K562 (cell line): ENCODE results near the gene ELAVL3. TPM values are rescaled to one million over a fixed set of nuclear protein-coding genes. Genes with fewer than 3 reads are reported as not detected.

Experiments
- ATAC-seq: fragments of 200-7000 bp; cut with Tn5 transposase; 3 replicates; pipeline ENCODE4 v1.9.1; 2020; ENCODE audit warnings: moderate library complexity
- BruUV-seq: library from RNA; stranded (reverse); fragments of 400-500 nt; replicated peaks from 2 replicates; lab custom pipeline; 2021; lab: Mats Ljungman, UMichigan
- CTCF ChIA-PET: fragments of 300-600 bp; formaldehyde crosslinking; extraction: SDS; loops from one replicate; lab custom pipeline; 2021; ENCODE audit warnings: low intra/inter-chr PET ratio; lab: Yijun Ruan, JAX
- POLR2A ChIA-PET: fragments of 300-600, 350-650 bp; sonication (Branson Sonifier 250); formaldehyde crosslinking; extraction: SDS; loops from one replicate; lab custom pipeline; 2021; ENCODE audit warnings: antibody characterized with exemption, inconsistent platforms; lab: Yijun Ruan, JAX
- DNase-seq, 4 experiments: peaks; one replicate each; pipeline versions ENCODE4 v3.0.0 to v3.0.0-alpha.2; 2011 to 2018; ENCODE audit warnings: low spot score in 3 of 4, mixed read lengths in 3 of 4; ENCODE audit errors: extremely low read depth in 1 of 4
- FAIRE-seq: peaks from 2 replicates; lab custom pipeline; 2011; peaks lifted over from hg19 to GRCh38; lab: Jason Lieb, UNC
- H2AFZ ChIP-seq: 2 replicates; pipeline ENCODE4 v1.6.0; 2011; ENCODE audit warnings: low read depth, low read length, control low read depth, inconsistent platforms
- H3K27ac ChIP-seq: fragments of 200-600 bp; 3 replicates; pipeline ENCODE4 v1.8.0; 2011; ENCODE audit warnings: low read depth, mild to moderate bottlenecking, control low read depth, inconsistent platforms, low read length, moderate library complexity, mixed read lengths; ENCODE audit errors: extremely low read depth
- H3K27me3 ChIP-seq, 2 experiments: fragments of 300-600 bp in 1 of 2; 2 replicates in 1 of 2; 3 replicates in 1 of 2; pipeline versions ENCODE4 v1.6.0 to v1.8.0; 2011; ENCODE audit warnings: inconsistent platforms in 2 of 2, low read length in 2 of 2, mild to moderate bottlenecking in 1 of 2, mixed read lengths in 1 of 2, moderate library complexity in 1 of 2; ENCODE audit not compliant: control insufficient read depth in 2 of 2, insufficient read depth in 2 of 2
- H3K36me3 ChIP-seq: fragments of 300-600 bp; 3 replicates; pipeline ENCODE4 v1.8.0; 2011; ENCODE audit warnings: mild to moderate bottlenecking, low read length, inconsistent platforms; ENCODE audit not compliant: control insufficient read depth, insufficient read depth
- H3K4me1 ChIP-seq, 2 experiments: fragments of 200-600 bp in 1 of 2; replicated peaks in 1 of 2; 2 replicates in 1 of 2; 3 replicates in 1 of 2; pipeline versions ENCODE4 v1.5.1 to v1.8.0; 2011; ENCODE audit warnings: inconsistent platforms in 2 of 2, low read length in 2 of 2, mild to moderate bottlenecking in 1 of 2, mixed read lengths in 1 of 2, moderate library complexity in 1 of 2; ENCODE audit not compliant: control insufficient read depth in 2 of 2, insufficient read depth in 2 of 2
- H3K4me2 ChIP-seq: 2 replicates; pipeline ENCODE4 v1.6.1; 2011; ENCODE audit warnings: low read length, control low read depth, inconsistent platforms, mixed read lengths; ENCODE audit not compliant: insufficient read depth
- H3K4me3 ChIP-seq: fragments of 200-600 bp; sonication (generic), shearing (Covaris generic); 2 replicates; pipeline ENCODE4 v1.5.1; 2016; ENCODE audit warnings: control low read depth, inconsistent platforms
- H3K79me2 ChIP-seq: fragments of 200-600 bp; 3 replicates; pipeline ENCODE4 v1.8.0; 2011; ENCODE audit warnings: low read length, inconsistent platforms; ENCODE audit not compliant: control insufficient read depth, insufficient read depth
- H3K9ac ChIP-seq, 2 experiments: 2 replicates each; pipeline versions ENCODE4 v1.6.0 to v1.6.1; 2011; ENCODE audit warnings: low read depth in 2 of 2, low read length in 2 of 2, control low read depth in 1 of 2, inconsistent platforms in 1 of 2, mild to moderate bottlenecking in 1 of 2, mixed read lengths in 1 of 2; ENCODE audit not compliant: insufficient read depth in 1 of 2
- H3K9me1 ChIP-seq: one replicate; pipeline ENCODE4 v1.6.0; 2011; ENCODE audit warnings: inconsistent platforms, mild to moderate bottlenecking, low read length, moderate library complexity; ENCODE audit not compliant: control insufficient read depth, insufficient read depth
- H3K9me3 ChIP-seq: replicated peaks from 2 replicates; pipeline ENCODE4 v1.5.1; 2011; ENCODE audit warnings: low read depth, low read length, inconsistent platforms; ENCODE audit not compliant: control insufficient read depth, insufficient read depth
- H4K20me1 ChIP-seq: replicated peaks from 2 replicates; pipeline ENCODE4 v1.6.1; 2011; ENCODE audit warnings: low read length, inconsistent platforms, mixed read lengths; ENCODE audit not compliant: control insufficient read depth, insufficient read depth
- ARID1B ChIP-seq: fragments of 450-650 bp; IDR thresholded peaks from 2 replicates; pipeline ENCODE4 v1.6.1; 2016; ENCODE audit warnings: antibody characterized with exemption, mild to moderate bottlenecking, inconsistent platforms
- BACH1 ChIP-seq: fragments of 200-800 bp; sonication (Bioruptor generic); IDR thresholded peaks from 2 replicates; pipeline ENCODE4 v1.6.1; 2016; ENCODE audit warnings: missing genetic modification characterization, missing compliant biosample characterization
- ETS2 ChIP-seq: IDR thresholded peaks from 2 replicates; pipeline ENCODE4 v1.6.1; 2016; ENCODE audit warnings: borderline replicate concordance, missing genetic modification characterization, mild to moderate bottlenecking, moderate library complexity, missing compliant biosample characterization; ENCODE audit not compliant: poor library complexity, severe bottlenecking
- FOXJ3 ChIP-seq: sonication (generic); formaldehyde crosslinking; IDR thresholded peaks from 2 replicates; pipeline ENCODE4 v1.4.0; 2020; ENCODE audit warnings: mild to moderate bottlenecking, missing genetic modification reagents
- FOXP1 ChIP-seq: sonication (generic); formaldehyde crosslinking; IDR thresholded peaks from 2 replicates; pipeline ENCODE4 v1.8.0; 2022; ENCODE audit warnings: mild to moderate bottlenecking, missing genetic modification reagents
- HDAC6 ChIP-seq: IDR thresholded peaks from 2 replicates; pipeline ENCODE4 v1.6.1; 2012; ENCODE audit warnings: low read depth, mild to moderate bottlenecking, control low read depth, inconsistent platforms, low read length, moderate library complexity
- KDM1A ChIP-seq, 2 experiments: fragments of 450-650 bp; IDR thresholded peaks; 2 replicates each; pipeline ENCODE4 v1.6.1; 2016; ENCODE audit warnings: mild to moderate bottlenecking in 2 of 2
- KDM5B ChIP-seq: fragments of 200-600 bp; sonication (generic); IDR thresholded peaks from 2 replicates; pipeline ENCODE4 v1.6.1; 2012; ENCODE audit warnings: low read depth, mild to moderate bottlenecking, moderate library complexity, low read length, control low read depth, inconsistent platforms; ENCODE audit not compliant: insufficient replicate concordance
- KLF10 ChIP-seq: fragments of 250-450 bp; sonication (Bioruptor Pico); IDR thresholded peaks from 2 replicates; pipeline ENCODE4 v1.6.1; 2021; ENCODE audit warnings: matching md5 sums
- NFIX ChIP-seq: fragments of 250-450 bp; sonication (Bioruptor Pico); IDR thresholded peaks from 2 replicates; pipeline ENCODE4 v1.4.0; 2020; ENCODE audit warnings: low read depth, mild to moderate bottlenecking, moderate library complexity
- NR1H2 ChIP-seq: sonication (generic); formaldehyde crosslinking; IDR thresholded peaks from 2 replicates; pipeline ENCODE4 v1.4.0; 2020; ENCODE audit warnings: mild to moderate bottlenecking, missing genetic modification reagents
- PHF21A ChIP-seq: fragments of 450-650 bp; IDR thresholded peaks from 2 replicates; pipeline ENCODE4 v1.6.1; 2017; ENCODE audit warnings: low read depth, borderline replicate concordance
- POLR2G ChIP-seq: fragments of 200-400 bp; formaldehyde crosslinking; IDR thresholded peaks from 2 replicates; pipeline ENCODE4 v1.6.1; 2017; ENCODE audit warnings: low read depth, mild to moderate bottlenecking, antibody characterized with exemption, low read length, moderate library complexity
- TCF7 ChIP-seq: sonication (generic); IDR thresholded peaks from 2 replicates; pipeline ENCODE4 v1.6.1; 2016; ENCODE audit warnings: antibody characterized with exemption, borderline replicate concordance
- ZNF589 ChIP-seq: fragments of 200-800 bp; sonication (Bioruptor generic); IDR thresholded peaks from 2 replicates; pipeline ENCODE4 v1.6.1; 2016; ENCODE audit warnings: low read depth, missing genetic modification characterization, missing compliant biosample characterization
- WGBS: fragments of 100-300 bp; shearing (Covaris generic); methylation state at CpG from one replicate; pipeline ENCODE4 v1.1.6; 2016; ENCODE audit warnings: low coverage, mixed read lengths; ENCODE audit not compliant: insufficient coverage; ENCODE audit errors: missing lambda C conversion rate; 5-methylcytosine and 5-hydroxymethylcytosine counted together
- in situ Hi-C: fragments of 300-500 bp; cut with MboI; formaldehyde crosslinking; loops from 4 replicates; pipeline ENCODE4 v1.15.0; 2018; ENCODE audit warnings: inconsistent platforms, mixed read lengths
- intact Hi-C: fragments of 100-400 bp; cut with micrococcal nuclease; formaldehyde crosslinking; loops from 2 replicates; pipeline ENCODE4 v1.14.2; 2022
- polyA plus RNA-seq, 8 experiments: library from polyadenylated mRNA; depleted of rRNA in 4 of 8; stranded (reverse) in 5 of 8; unstranded in 3 of 8; fragments of >200 nt; fragmentation: Nextera tagmentation in 2 of 8; fragmentation: Illumina TruSeq in 1 of 8; extraction: Ambion mirVana in 2 of 8; extraction: Trizol in 1 of 8; gene quantifications; 2 replicates each; pipeline versions ENCODE4 v1.2.1 to v1.2.3, GENCODE V29; 2011 to 2014; ENCODE audit warnings: inconsistent platforms in 1 of 8, missing spikeins in 1 of 8
- total RNA-seq, 7 experiments: library from RNA; depleted of rRNA in 6 of 7; stranded (reverse); fragments of >200 nt in 6 of 7; fragmentation: Illumina TruSeq in 2 of 7; extraction: Trizol in 2 of 7; gene quantifications; 2 replicates each; pipeline versions ENCODE4 v1.2.1 to v1.2.3, GENCODE V29; 2011 to 2021; ENCODE audit warnings: low replicate concordance in 1 of 7
- TF ChIP-seq, protein P1 (sequence below): fragments of 250-450 bp; sonication (Bioruptor Pico); IDR thresholded peaks from 2 replicates; pipeline ENCODE4 v1.4.0; 2020; ENCODE audit warnings: mild to moderate bottlenecking, moderate library complexity
- TF ChIP-seq, protein P2 (sequence below): fragments of 200-800 bp; sonication (Bioruptor generic); IDR thresholded peaks from 2 replicates; pipeline ENCODE4 v1.6.1; 2017; ENCODE audit warnings: missing genetic modification characterization, missing compliant biosample characterization
- TF ChIP-seq, protein P3 (sequence below): sonication (generic); formaldehyde crosslinking; IDR thresholded peaks from 2 replicates; pipeline ENCODE4 v1.8.0; 2022; ENCODE audit warnings: mild to moderate bottlenecking, missing genetic modification reagents

Gene ELAVL3
- total and polyA plus RNA-seq, 9 of the 15 experiments (the other 6 are each of a cell fraction or from before 2014, with no cell fraction given): not detected

DNA sequence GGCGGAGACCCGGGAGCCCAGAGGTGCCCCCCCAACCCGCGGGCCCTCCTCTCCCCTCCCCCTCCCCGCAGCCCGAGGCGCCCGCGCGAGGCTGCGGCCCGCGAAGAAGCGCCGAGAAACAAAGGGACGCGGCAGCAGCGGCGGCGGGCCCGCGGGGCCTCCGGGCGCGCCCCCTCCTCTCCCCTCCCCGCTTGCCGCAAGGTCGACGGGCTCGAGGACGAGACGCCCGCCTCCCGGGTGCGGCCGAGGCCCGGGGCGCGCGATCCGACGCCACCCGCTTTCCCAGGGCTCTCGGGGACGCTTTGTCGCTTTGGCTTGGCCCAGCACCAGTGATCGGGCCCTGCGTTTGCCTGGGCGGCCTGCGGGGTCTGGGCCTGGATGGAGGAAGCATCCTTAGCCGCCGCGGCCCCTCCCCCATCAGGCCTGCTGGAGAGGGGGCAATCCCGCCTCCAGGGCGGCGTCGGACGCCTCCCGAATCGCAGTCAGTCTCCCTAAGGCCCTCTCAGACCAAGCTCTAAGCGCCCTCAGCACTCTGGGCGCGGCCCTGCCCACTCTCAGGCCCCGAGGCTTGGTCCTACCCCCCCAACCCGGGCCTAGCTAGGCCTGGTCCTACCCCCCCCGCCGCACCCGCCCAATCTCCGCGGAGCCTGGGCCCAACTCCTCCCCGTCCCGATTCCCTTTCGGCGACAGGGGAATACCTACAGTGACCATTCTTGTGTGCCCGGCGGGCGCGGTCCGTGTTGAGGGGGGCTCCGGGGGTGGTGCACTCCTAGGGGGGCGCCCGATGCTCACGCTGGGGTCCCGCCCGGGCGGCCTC is 740 bp downstream of the ELAVL3 start:
- Histone ChIP-seq H3K4me2 (no peak overlapping the region), H3K79me2 (no peaks in the 10 kb centered on the region), H3K27ac (no peak overlapping the region), H3K36me3 (no peaks in the 10 kb centered on the region), H4K20me1 (no peaks in the 10 kb centered on the region; the same call in 1 of the 2 replicates), H3K9me3 (no peaks in the 10 kb centered on the region), H3K27me3 (no peaks in the 10 kb centered on the region; a peak in 1 of 5 replicates), H3K4me3 (peak overlapping the region; percentile 16; the same call in 1 of the 2 replicates), H3K9me1 (no peaks in the 10 kb centered on the region), H2AFZ (no peak overlapping the region), H3K4me1 (peaks cover 9 to 55% of the 10 kb centered on the region in 2 experiments; a peak in 4 of 5 replicates), H3K9ac (no peak overlapping the region)
- intact Hi-C loops: loop anchor here (5.0 to 10.0 kb wide), 2 partner anchors 98 to 185 kb away; partner anchors contain the start of genes EPOR and TSPAN16
- in situ Hi-C loops: no loop called here
- WGBS: 11% methylated on average over 39 of the region's 86 CpGs
- POLR2A ChIA-PET: interaction anchor here (1.0 kb wide), 3 partner anchors 11 to 171 kb away, joined by 3 to 4 read pairs (median 3); partner anchors contain the start of gene ELOF1
- no TSS peak for BruUV-seq
- no peak for FAIRE-seq
- DNase-seq: peak in 1 of 4 experiments; percentile 5
- peak; percentile 1; the same call in 2 of the 3 replicates for ATAC-seq
- CTCF ChIA-PET: no interaction called here
- TF ChIP-seq, protein P1, sequence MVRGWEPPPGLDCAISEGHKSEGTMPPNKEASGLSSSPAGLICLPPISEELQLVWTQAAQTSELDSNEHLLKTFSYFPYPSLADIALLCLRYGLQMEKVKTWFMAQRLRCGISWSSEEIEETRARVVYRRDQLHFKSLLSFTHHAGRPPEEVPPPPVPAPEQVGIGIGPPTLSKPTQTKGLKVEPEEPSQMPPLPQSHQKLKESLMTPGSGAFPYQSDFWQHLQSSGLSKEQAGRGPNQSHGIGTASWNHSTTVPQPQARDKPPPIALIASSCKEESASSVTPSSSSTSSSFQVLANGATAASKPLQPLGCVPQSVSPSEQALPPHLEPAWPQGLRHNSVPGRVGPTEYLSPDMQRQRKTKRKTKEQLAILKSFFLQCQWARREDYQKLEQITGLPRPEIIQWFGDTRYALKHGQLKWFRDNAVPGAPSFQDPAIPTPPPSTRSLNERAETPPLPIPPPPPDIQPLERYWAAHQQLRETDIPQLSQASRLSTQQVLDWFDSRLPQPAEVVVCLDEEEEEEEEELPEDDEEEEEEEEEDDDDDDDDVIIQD (CRISPR knock-in tag): no peak
- TF ChIP-seq, protein P2, sequence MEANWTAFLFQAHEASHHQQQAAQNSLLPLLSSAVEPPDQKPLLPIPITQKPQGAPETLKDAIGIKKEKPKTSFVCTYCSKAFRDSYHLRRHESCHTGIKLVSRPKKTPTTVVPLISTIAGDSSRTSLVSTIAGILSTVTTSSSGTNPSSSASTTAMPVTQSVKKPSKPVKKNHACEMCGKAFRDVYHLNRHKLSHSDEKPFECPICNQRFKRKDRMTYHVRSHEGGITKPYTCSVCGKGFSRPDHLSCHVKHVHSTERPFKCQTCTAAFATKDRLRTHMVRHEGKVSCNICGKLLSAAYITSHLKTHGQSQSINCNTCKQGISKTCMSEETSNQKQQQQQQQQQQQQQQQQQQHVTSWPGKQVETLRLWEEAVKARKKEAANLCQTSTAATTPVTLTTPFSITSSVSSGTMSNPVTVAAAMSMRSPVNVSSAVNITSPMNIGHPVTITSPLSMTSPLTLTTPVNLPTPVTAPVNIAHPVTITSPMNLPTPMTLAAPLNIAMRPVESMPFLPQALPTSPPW (CRISPR knock-in tag): peak; percentile 41
- TF ChIP-seq BACH1 (no peak), KDM1A (IDR thresholded peaks at IDR 0.05) (peak; percentile 75 to 80), ETS2 (tag) (no peak), PHF21A (0 out of 2 replicates have a peak, but pooled peaks have one; percentile 34), ZNF589 (CRISPR knock-in tag) (0 out of 2 replicates have a peak, but pooled peaks have one; percentile 9), FOXP1 (CRISPR knock-in tag) (0 out of 2 replicates have a peak, but pooled peaks have one; percentile 10), HDAC6 (no peak), NFIX (CRISPR knock-in tag) (no peak), NR1H2 (no peak), KDM5B (no peak), FOXJ3 (no peak), KLF10 (CRISPR knock-in tag) (no peak), ARID1B (no peak), POLR2G (no peak), TCF7 (no peak)
- TF ChIP-seq, protein P3, sequence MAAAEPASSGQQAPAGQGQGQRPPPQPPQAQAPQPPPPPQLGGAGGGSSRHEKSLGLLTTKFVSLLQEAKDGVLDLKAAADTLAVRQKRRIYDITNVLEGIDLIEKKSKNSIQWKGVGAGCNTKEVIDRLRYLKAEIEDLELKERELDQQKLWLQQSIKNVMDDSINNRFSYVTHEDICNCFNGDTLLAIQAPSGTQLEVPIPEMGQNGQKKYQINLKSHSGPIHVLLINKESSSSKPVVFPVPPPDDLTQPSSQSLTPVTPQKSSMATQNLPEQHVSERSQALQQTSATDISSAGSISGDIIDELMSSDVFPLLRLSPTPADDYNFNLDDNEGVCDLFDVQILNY (CRISPR knock-in tag): no peak
